Stimulated activated CD4-positive, alpha-beta T cell treated with anti-CD3 and anti-CD28 coated beads, TNF-alpha, amount 100 ng/mL, for 4 hours (primary cell): ENCODE measurements around the gene NFATC4.

ENCODE experiments used
- DNase-seq, 3 experiments: peaks; one replicate each; pipeline ENCODE4 v3.0.0-alpha.2; 2020; ENCODE audit warnings: low read depth in 3 of 3

The NFATC4 gene

GRCh38 chr14:24388474-24389179 lies 20.6 kb downstream of the NFATC4 start:
- DNase-seq = no peak

- no peak for DNase-seq
Measured at GRCh38 chr14:24389226-24389848, 21.4 kb downstream of the NFATC4 start.

- DNase-seq = no peak
Measured at GRCh38 chr14:24390701-24391468, 22.9 kb downstream of the NFATC4 start.

- no peak for DNase-seq
Measured at GRCh38 chr14:24392325-24393091, 24.5 kb downstream of the NFATC4 start.

GRCh38 chr14:24394275-24394674 lies 26.3 kb downstream of the NFATC4 start:
- DNase-seq = no peak

- no peak for DNase-seq
Measured at GRCh38 chr14:24395609-24396582, 27.9 kb downstream of the NFATC4 start.

- no peak for DNase-seq
Measured at GRCh38 chr14:24397639-24398292, 29.8 kb downstream of the NFATC4 start.

GRCh38 chr14:24398293-24398652 lies 30.3 kb downstream of the NFATC4 start:
- DNase-seq = no peak

- DNase-seq = no peak
Measured at GRCh38 chr14:24398653-24399446, 30.9 kb downstream of the NFATC4 start, which contains the start of gene NYNRIN. TSS of gene NYNRIN (plus strand) at chr14:24399003. CDS start at chr14:24399247, 244 bp downstream.

GRCh38 chr14:24399447-24399822 lies 31.5 kb downstream of the NFATC4 start:
- DNase-seq = no peak

- no peak for DNase-seq
Measured at GRCh38 chr14:24399999-24400718, 32.2 kb downstream of the NFATC4 start.

- DNase-seq = no peak
Measured at GRCh38 chr14:24401810-24402702, 34.1 kb downstream of the NFATC4 start.

GRCh38 chr14:24403294-24403998 lies 35.5 kb downstream of the NFATC4 start:
- DNase-seq = no peak

GRCh38 chr14:24404814-24405213 lies 36.8 kb downstream of the NFATC4 start:
- DNase-seq = no peak

GRCh38 chr14:24406416-24406815 lies 38.4 kb downstream of the NFATC4 start:
- no peak for DNase-seq

- no peak for DNase-seq
Measured at GRCh38 chr14:24407608-24408325, 39.8 kb downstream of the NFATC4 start.
